Fibroblast of lung (primary cell): ENCODE measurements around the gene NLRP3. TPM values are rescaled to one million over a fixed set of nuclear protein-coding genes. Genes with fewer than 3 reads are reported as not detected.
"Not testable (repeated sequence)": the region's sequence is repeated elsewhere in the genome, so short reads cannot be mapped to it uniquely, and the experiment has no call there.

Experiments
- DNase-seq, 2 donors: peaks; one replicate each; pipeline versions ENCODE4 v3.0.0 to v3.0.0-alpha.2; 2010; ENCODE audit warnings: low read depth in 2 of 2
- H2AFZ ChIP-seq: 2 replicates; pipeline ENCODE4 v1.5.1; 2012; ENCODE audit warnings: low read length, control low read depth, inconsistent platforms
- H3K27ac ChIP-seq: 2 replicates; pipeline ENCODE4 v1.5.1; 2011; ENCODE audit warnings: low read length, control low read depth; ENCODE audit not compliant: insufficient read depth
- H3K27me3 ChIP-seq: 2 replicates; pipeline ENCODE4 v1.5.1; 2011; ENCODE audit warnings: mild to moderate bottlenecking, low read length; ENCODE audit not compliant: control insufficient read depth, insufficient read depth
- H3K36me3 ChIP-seq: 2 replicates; pipeline ENCODE4 v1.5.1; 2011; ENCODE audit warnings: low read length; ENCODE audit not compliant: control insufficient read depth, insufficient read depth
- H3K4me1 ChIP-seq: 2 replicates; pipeline ENCODE4 v1.5.1; 2011; ENCODE audit warnings: low read length; ENCODE audit not compliant: control insufficient read depth, insufficient read depth; ENCODE audit errors: extremely low read depth
- H3K4me2 ChIP-seq: 2 replicates; pipeline ENCODE4 v1.5.1; 2011; ENCODE audit warnings: low read length, control low read depth; ENCODE audit not compliant: insufficient read depth; ENCODE audit errors: extremely low read depth
- H3K4me3 ChIP-seq, 4 experiments: fragments of 200-600 bp in 1 of 4; sonication (generic) in 1 of 4; replicated peaks in 1 of 4; 2 replicates each; pipeline ENCODE4 v1.5.1; 2011 to 2016; ENCODE audit warnings: low read length in 4 of 4, low read depth in 3 of 4, mild to moderate bottlenecking in 3 of 4, control low read depth in 2 of 4, inconsistent platforms in 1 of 4, mixed read lengths in 1 of 4; ENCODE audit not compliant: insufficient read depth in 1 of 4; ENCODE audit errors: control extremely low read depth in 1 of 4
- H3K79me2 ChIP-seq: 2 replicates; pipeline ENCODE4 v1.5.1; 2012; ENCODE audit warnings: mild to moderate bottlenecking, low read length, inconsistent platforms; ENCODE audit not compliant: control insufficient read depth, insufficient read depth
- H3K9ac ChIP-seq: 2 replicates; pipeline ENCODE4 v1.5.1; 2011; ENCODE audit warnings: mild to moderate bottlenecking, low read length, control low read depth; ENCODE audit not compliant: insufficient read depth
- H3K9me3 ChIP-seq: 2 replicates; pipeline ENCODE4 v1.5.1; 2012; ENCODE audit warnings: low read depth, low read length; ENCODE audit not compliant: control insufficient read depth, insufficient read depth
- H4K20me1 ChIP-seq: 2 replicates; pipeline ENCODE4 v1.5.1; 2011; ENCODE audit warnings: low read length; ENCODE audit not compliant: control insufficient read depth, insufficient read depth; ENCODE audit errors: extremely low read depth
- EZH2 ChIP-seq: IDR thresholded peaks from 2 replicates; pipeline ENCODE4 v1.5.1; 2012; ENCODE audit warnings: low read length, control low read depth, mild to moderate bottlenecking; ENCODE audit errors: missing control alignments
- polyA plus RNA-seq, 2 donors: library from polyadenylated mRNA; depleted of rRNA in 1 of 2; stranded (reverse) in 1 of 2; unstranded in 1 of 2; fragments of >200 nt; gene quantifications; 2 replicates each; pipeline ENCODE4 v1.2.1, GENCODE V29; 2011 to 2012; ENCODE audit warnings: missing spikeins in 1 of 2
- total RNA-seq: library from RNA; depleted of rRNA; stranded (reverse); fragments of >200 nt; gene quantifications from 2 replicates; pipeline ENCODE4 v1.2.1, GENCODE V29; 2014
- TF ChIP-seq, protein P1 (sequence below), 2 donors: IDR thresholded peaks in 1 of 2; conservative IDR thresholded peaks in 1 of 2; 1 replicate in 1 of 2; 2 replicates in 1 of 2; pipeline ENCODE4 v1.5.1; 2011 to 2012; ENCODE audit warnings: low read length in 2 of 2, control low read depth in 1 of 2, inconsistent platforms in 1 of 2, low read depth in 1 of 2, mild to moderate bottlenecking in 1 of 2

NLRP3 gene
- total and polyA plus RNA-seq, 2 donors (not counting 1 experiment from before 2014, with no cell fraction given): under 0.01 to 0.07 TPM

DNA sequence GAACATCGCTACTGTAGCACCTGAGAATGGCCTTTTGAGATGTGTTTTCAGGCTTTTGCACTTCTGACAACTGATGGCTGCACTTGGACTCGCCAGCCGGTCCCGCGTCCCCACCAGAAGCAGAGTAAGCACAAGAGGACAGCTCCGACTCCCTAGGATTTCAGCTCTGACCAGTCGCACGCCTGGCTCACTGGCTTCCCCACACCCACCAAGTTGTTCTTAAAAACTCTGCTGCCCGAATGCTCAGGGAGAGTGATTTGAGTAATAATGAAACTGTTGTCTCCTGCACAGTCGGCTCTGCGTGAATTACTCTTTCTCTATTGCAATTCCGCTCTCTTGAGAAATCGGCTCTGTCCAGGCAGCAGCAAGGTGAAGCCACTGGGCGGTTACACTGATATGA is 40.2 kb upstream of the NLRP3 start:
- no peaks in the 10 kb centered on the region for H3K27me3 ChIP-seq
- H3K9me3 ChIP-seq: no peaks in the 10 kb centered on the region
- no peak overlapping the region for H3K4me3 ChIP-seq
- H3K79me2 ChIP-seq: no peaks in the 10 kb centered on the region
- DNase-seq: no peak
- H4K20me1 ChIP-seq: no peaks in the 10 kb centered on the region
- no peak overlapping the region for H2AFZ ChIP-seq
- no peaks in the 10 kb centered on the region for H3K4me1 ChIP-seq
- no peak overlapping the region for H3K4me2 ChIP-seq
- no peak overlapping the region for H3K9ac ChIP-seq
- H3K27ac ChIP-seq: no peak overlapping the region
- no peaks in the 10 kb centered on the region for H3K36me3 ChIP-seq
- TF ChIP-seq, protein P1, sequence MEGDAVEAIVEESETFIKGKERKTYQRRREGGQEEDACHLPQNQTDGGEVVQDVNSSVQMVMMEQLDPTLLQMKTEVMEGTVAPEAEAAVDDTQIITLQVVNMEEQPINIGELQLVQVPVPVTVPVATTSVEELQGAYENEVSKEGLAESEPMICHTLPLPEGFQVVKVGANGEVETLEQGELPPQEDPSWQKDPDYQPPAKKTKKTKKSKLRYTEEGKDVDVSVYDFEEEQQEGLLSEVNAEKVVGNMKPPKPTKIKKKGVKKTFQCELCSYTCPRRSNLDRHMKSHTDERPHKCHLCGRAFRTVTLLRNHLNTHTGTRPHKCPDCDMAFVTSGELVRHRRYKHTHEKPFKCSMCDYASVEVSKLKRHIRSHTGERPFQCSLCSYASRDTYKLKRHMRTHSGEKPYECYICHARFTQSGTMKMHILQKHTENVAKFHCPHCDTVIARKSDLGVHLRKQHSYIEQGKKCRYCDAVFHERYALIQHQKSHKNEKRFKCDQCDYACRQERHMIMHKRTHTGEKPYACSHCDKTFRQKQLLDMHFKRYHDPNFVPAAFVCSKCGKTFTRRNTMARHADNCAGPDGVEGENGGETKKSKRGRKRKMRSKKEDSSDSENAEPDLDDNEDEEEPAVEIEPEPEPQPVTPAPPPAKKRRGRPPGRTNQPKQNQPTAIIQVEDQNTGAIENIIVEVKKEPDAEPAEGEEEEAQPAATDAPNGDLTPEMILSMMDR (conservative IDR thresholded peaks at IDR 0.05 in 1 of 2, IDR thresholded peaks at IDR 0.05 in 1 of 2; ENCODE audit: low read depth in 1 of 2, low read length in 2 of 2): no peak
- no peak for TF ChIP-seq EZH2

DNA sequence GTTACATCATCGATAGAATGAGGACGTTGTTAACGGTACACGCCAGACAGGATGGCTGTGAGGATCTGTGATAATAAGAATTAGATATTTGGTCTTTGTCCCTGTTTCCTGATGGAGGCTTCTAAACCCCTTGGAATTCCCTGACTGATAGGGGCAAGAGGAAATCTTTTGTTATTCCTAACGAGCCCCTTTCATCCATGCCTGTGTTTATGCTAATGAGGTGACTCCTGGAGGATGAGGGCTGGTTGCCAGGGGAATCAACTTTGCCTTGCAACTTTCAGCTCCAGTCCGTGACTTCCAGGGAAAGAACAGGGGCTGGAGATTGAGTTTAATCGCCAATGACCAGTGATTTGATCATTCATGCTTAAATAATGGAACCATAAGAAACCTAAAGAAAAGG is 39.3 kb upstream of the NLRP3 start:
- Histone ChIP-seq H3K4me2 (no peak overlapping the region), H2AFZ (no peak overlapping the region), H4K20me1 (no peaks in the 10 kb centered on the region)

DNA sequence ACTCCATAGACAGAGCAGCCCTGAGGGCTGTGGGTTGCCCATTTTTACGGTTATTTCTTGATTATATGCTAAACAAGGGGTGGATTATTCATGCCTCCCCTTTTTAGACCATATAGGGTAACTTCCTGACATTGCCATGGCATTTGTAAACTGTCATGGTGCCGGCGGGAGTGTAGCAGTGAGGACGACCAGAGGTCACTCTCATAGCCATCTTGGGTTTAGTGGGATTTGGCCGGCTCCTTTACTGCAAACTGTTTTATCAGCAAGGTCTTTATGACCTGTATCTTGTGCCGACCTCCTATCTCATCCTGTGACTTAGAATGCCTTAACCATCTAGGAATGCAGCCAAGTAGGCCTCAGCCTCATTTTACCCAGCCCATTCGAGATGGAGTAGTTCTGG is 38.3 kb upstream of the NLRP3 start:
- not testable (repeated sequence) for H3K9me3 ChIP-seq, H3K27ac ChIP-seq

More for the DNA sequence above, 39.3 kb upstream of the NLRP3 start:
- Histone ChIP-seq H3K79me2 (no peaks in the 10 kb centered on the region), H3K9me3 (no peaks in the 10 kb centered on the region), H3K9ac (no peak overlapping the region), H3K36me3 (no peaks in the 10 kb centered on the region), H3K4me1 (no peaks in the 10 kb centered on the region), H3K4me3 (no peak overlapping the region), H3K27ac (no peak overlapping the region), H3K27me3 (no peaks in the 10 kb centered on the region)
- no peak for TF ChIP-seq EZH2
- TF ChIP-seq, protein P1 (conservative IDR thresholded peaks at IDR 0.05 in 1 of 2, IDR thresholded peaks at IDR 0.05 in 1 of 2; ENCODE audit: low read depth in 1 of 2, low read length in 2 of 2): no peak
- DNase-seq: peak in 1 of 2 donors; percentile 15

More for the DNA sequence above, 38.3 kb upstream of the NLRP3 start:
- not testable (repeated sequence) for H3K79me2 ChIP-seq, H3K4me1 ChIP-seq, DNase-seq, H3K36me3 ChIP-seq, H2AFZ ChIP-seq, H3K4me2 ChIP-seq, H3K4me3 ChIP-seq, H3K27me3 ChIP-seq, H4K20me1 ChIP-seq, H3K9ac ChIP-seq
